ENCODE data around the gene GALNT15. TPM values are rescaled to one million over a fixed set of nuclear protein-coding genes. Genes with fewer than 3 reads are reported as not detected.

Gene GALNT15
- total RNA-seq, 4 donors from 2014 or later, result 26.2 to 88.8 (median 39.4) TPM

DNA sequence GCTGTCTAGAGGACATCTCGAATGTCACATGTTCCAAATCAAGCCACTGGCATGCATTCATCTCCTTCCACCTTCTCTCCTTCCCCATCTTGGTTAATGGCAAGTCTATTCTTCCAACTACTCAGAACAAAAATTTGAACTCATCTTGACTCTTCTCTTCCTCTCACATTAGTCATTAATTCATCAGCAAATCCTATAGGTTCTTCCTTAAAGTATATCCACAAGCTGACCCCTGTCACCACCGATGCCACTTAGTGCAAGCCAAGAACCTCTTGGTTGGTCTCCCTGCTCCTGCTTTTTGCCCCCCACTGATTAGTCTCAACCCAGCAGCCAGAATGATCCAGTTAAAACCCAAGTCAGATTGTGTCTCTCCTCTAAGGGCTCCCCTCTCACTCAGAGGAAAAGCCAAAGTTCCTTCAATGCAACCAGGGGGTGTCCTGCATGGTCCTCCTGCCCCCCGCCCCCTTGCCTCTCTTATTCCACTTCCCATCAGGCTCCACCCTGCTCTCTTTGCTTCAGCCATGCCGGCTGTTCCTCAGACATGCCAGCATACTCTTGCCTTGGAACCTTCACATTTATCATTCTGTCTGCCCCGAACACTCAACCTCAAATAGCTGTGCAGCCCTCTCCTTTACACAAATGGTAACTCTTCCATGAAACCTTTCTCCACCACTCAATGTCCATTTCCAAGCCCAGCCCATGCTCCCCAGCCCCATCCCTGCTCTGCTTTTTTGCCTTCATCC lies 1.0 kb upstream of the GALNT15 start:
- Histone ChIP-seq H3K4me1 (peaks cover 0 to 16% (median 8%) of the 10 kb centered on the region in 4 donors), H3K36me3 (no peaks in the 10 kb centered on the region), H3K27me3 (no peaks in the 10 kb centered on the region), H3K9me3 (no peaks in the 10 kb centered on the region), H3K4me3 (no peak overlapping the region), H3K27ac (peak overlapping the region; percentile 50 to 64 (median 57))
- TF ChIP-seq, protein P1, sequence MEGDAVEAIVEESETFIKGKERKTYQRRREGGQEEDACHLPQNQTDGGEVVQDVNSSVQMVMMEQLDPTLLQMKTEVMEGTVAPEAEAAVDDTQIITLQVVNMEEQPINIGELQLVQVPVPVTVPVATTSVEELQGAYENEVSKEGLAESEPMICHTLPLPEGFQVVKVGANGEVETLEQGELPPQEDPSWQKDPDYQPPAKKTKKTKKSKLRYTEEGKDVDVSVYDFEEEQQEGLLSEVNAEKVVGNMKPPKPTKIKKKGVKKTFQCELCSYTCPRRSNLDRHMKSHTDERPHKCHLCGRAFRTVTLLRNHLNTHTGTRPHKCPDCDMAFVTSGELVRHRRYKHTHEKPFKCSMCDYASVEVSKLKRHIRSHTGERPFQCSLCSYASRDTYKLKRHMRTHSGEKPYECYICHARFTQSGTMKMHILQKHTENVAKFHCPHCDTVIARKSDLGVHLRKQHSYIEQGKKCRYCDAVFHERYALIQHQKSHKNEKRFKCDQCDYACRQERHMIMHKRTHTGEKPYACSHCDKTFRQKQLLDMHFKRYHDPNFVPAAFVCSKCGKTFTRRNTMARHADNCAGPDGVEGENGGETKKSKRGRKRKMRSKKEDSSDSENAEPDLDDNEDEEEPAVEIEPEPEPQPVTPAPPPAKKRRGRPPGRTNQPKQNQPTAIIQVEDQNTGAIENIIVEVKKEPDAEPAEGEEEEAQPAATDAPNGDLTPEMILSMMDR (IDR thresholded peaks at IDR 0.05), result no peak
- TF ChIP-seq POLR2A (IDR thresholded peaks at IDR 0.05), result no peak
- no peak for TF ChIP-seq EP300 (IDR thresholded peaks at IDR 0.05; ENCODE audit: low read depth)
- TF ChIP-seq POLR2AphosphoS5 (IDR thresholded peaks at IDR 0.05), result no peak
- 69 to 75% methylated on average over 4 to 5 of the region's 5 CpGs for WGBS, 2 donors (ENCODE audit: low coverage in 1 of 2)
- DNase-seq, result no peak
- intact Hi-C loops (cut with DNase I; ENCODE audit: low total_unique reads), result loop anchor here (10.0 kb wide), 1 partner anchor 359 kb away; no protein-coding TSS in a partner anchor
- in situ Hi-C loops (cut with MboI; ENCODE audit: low pct_ligation_motif_present in 1 of 4, low pct_unique_long_range_greater_than_20kb in 1 of 4, low sequenced_read_pairs in 3 of 4), result loop anchor here in 1 of 4 donors (10.0 kb wide), 1 partner anchor 109 kb away; no protein-coding TSS in a partner anchor

DNA sequence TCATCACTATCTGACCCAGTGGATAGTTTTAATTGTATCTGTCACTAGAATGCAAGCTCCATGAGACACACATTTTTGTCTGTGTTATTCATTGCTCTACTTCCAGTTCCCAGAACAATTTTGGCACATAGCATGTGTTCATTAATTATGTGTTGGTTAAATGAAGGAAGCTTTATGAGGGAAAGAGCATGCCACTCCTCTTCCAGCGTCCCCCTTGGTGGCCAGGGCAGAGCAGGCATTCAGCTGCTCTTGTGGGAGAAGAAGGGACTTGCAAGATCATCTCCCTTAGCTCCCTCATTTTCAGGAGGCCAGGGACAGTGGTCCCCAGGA lies 489 bp upstream of the GALNT15 start:
- no peaks in the 10 kb centered on the region for H3K9me3 ChIP-seq
- H3K4me3 ChIP-seq, result no peak overlapping the region
- TF ChIP-seq EP300 (IDR thresholded peaks at IDR 0.05; ENCODE audit: low read depth) (no peak), POLR2AphosphoS5 (IDR thresholded peaks at IDR 0.05) (no peak), POLR2A (IDR thresholded peaks at IDR 0.05) (no peak)
- TF ChIP-seq, protein P1 (IDR thresholded peaks at IDR 0.05), result no peak
- H3K4me1 ChIP-seq, result peaks cover 0 to 16% (median 8%) of the 10 kb centered on the region in 4 donors
- H3K36me3 ChIP-seq, result no peaks in the 10 kb centered on the region
- no peaks in the 10 kb centered on the region for H3K27me3 ChIP-seq
- DNase-seq, result no peak
- H3K27ac ChIP-seq, result peak overlapping the region; percentile 50 to 64 (median 57)
- 12% methylated on average over 1 of the region's 1 CpG; no CpG with 5 or more reads in 1 of the 2 donors for WGBS, 2 donors (ENCODE audit: low coverage in 1 of 2)
- intact Hi-C loops (cut with DNase I; ENCODE audit: low total_unique reads) (loop anchor here (10.0 kb wide), 1 partner anchor 359 kb away; no protein-coding TSS in a partner anchor), in situ Hi-C loops (cut with MboI; ENCODE audit: low pct_ligation_motif_present in 1 of 4, low pct_unique_long_range_greater_than_20kb in 1 of 4, low sequenced_read_pairs in 3 of 4) (loop anchor here in 1 of 4 donors (10.0 kb wide), 1 partner anchor 109 kb away; no protein-coding TSS in a partner anchor)

DNA sequence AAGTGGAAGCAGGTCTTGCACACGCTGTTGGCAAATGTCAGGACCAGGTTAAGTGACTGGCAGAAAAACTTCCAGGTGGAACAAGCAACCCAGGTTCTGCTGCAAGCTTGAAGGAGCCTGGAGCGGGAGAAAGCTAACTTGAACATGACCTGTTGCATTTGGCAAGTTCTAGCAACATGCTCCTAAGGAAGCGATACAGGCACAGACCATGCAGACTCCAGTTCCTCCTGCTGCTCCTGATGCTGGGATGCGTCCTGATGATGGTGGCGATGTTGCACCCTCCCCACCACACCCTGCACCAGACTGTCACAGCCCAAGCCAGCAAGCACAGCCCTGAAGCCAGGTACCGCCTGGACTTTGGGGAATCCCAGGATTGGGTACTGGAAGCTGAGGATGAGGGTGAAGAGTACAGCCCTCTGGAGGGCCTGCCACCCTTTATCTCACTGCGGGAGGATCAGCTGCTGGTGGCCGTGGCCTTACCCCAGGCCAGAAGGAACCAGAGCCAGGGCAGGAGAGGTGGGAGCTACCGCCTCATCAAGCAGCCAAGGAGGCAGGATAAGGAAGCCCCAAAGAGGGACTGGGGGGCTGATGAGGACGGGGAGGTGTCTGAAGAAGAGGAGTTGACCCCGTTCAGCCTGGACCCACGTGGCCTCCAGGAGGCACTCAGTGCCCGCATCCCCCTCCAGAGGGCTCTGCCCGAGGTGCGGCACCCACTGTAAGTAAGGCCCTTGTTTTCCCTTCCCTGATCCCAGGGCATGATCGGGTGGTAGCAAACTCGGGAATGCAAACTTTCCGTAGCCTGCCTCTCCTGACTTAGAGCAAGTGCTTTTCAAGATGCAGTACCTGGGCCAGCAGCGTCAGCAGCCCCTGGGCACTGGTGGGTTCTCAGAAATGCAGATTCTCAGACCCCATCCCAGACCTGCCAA lies 759 bp downstream of the GALNT15 start:
- 57 to 78% methylated on average over 1 to 19 of the region's 19 CpGs for WGBS, 2 donors (ENCODE audit: low coverage in 1 of 2)
- H3K4me3 ChIP-seq, result peak overlapping the region in 3 of 4 donors; percentile 7 to 35 (median 9)

More for the DNA sequence above, 759 bp downstream of the GALNT15 start:
- intact Hi-C loops (cut with DNase I; ENCODE audit: low total_unique reads), result loop anchor here (5.0 to 10.0 kb wide), 2 partner anchors 123 to 360 kb away; no protein-coding TSS in a partner anchor
- DNase-seq, result no peak
- Histone ChIP-seq H3K4me1 (peaks cover 0 to 16% (median 8%) of the 10 kb centered on the region in 4 donors), H3K27me3 (no peaks in the 10 kb centered on the region), H3K9me3 (no peaks in the 10 kb centered on the region), H3K27ac (peak overlapping the region; percentile 50 to 64 (median 58)), H3K36me3 (no peaks in the 10 kb centered on the region)
- in situ Hi-C loops (cut with MboI; ENCODE audit: low pct_ligation_motif_present in 1 of 4, low pct_unique_long_range_greater_than_20kb in 1 of 4, low sequenced_read_pairs in 3 of 4), result loop anchor here in 1 of 4 donors (10.0 kb wide), 1 partner anchor 110 kb away; no protein-coding TSS in a partner anchor
- no peak for TF ChIP-seq EP300 (IDR thresholded peaks at IDR 0.05; ENCODE audit: low read depth)
- TF ChIP-seq, protein P1 (IDR thresholded peaks at IDR 0.05), result no peak
